ENCODE data around the gene EDNRB. TPM values are rescaled to one million over a fixed set of nuclear protein-coding genes. Genes with fewer than 3 reads are reported as not detected.

The EDNRB gene
- total and polyA plus RNA-seq, 2 donors = 28.2 to 110 TPM

- Histone ChIP-seq H3K36me3 (ENCODE audit: insufficient read depth) (no peaks in the 10 kb centered on the region), H3K4me1 (ENCODE audit: insufficient read depth) (no peaks in the 10 kb centered on the region), H3K27ac (ENCODE audit: low read depth) (no peak overlapping the region), H3K4me3 (ENCODE audit: low read depth, low read length) (no peak overlapping the region)
- 41% methylated on average over 1 of the region's 1 CpG for WGBS
- no peak for DNase-seq (ENCODE audit: extremely low spot score)
Observed at GRCh38 chr13:77911751-77912150, 6.9 kb downstream of the EDNRB start.

GRCh38 chr13:77909827-77910226 lies 8.8 kb downstream of the EDNRB start:
- Histone ChIP-seq H3K4me1 (ENCODE audit: insufficient read depth) (no peaks in the 10 kb centered on the region), H3K4me3 (ENCODE audit: low read depth, low read length) (no peak overlapping the region), H3K27ac (ENCODE audit: low read depth) (no peak overlapping the region), H3K36me3 (ENCODE audit: insufficient read depth) (no peaks in the 10 kb centered on the region)
- no peak for DNase-seq (ENCODE audit: extremely low spot score)
- WGBS = 85% methylated on average over 3 of the region's 3 CpGs

GRCh38 chr13:77908531-77908930 lies 10.1 kb downstream of the EDNRB start:
- no peak overlapping the region for H3K4me3 ChIP-seq (ENCODE audit: low read depth, low read length)

GRCh38 chr13:77907666-77908341 lies 10.8 kb downstream of the EDNRB start:
- no peak for DNase-seq (ENCODE audit: extremely low spot score)
- no peaks in the 10 kb centered on the region for H3K4me1 ChIP-seq (ENCODE audit: insufficient read depth)
- H3K27ac ChIP-seq (ENCODE audit: low read depth) = no peak overlapping the region
- H3K36me3 ChIP-seq (ENCODE audit: insufficient read depth) = no peaks in the 10 kb centered on the region
- 57% methylated on average over 5 of the region's 5 CpGs for WGBS
- no peak overlapping the region for H3K4me3 ChIP-seq (ENCODE audit: low read depth, low read length)

More at GRCh38 chr13:77908531-77908930, 10.1 kb downstream of the EDNRB start:
- Histone ChIP-seq H3K36me3 (ENCODE audit: insufficient read depth) (no peaks in the 10 kb centered on the region), H3K4me1 (ENCODE audit: insufficient read depth) (no peaks in the 10 kb centered on the region), H3K27ac (ENCODE audit: low read depth) (no peak overlapping the region)
- 94% methylated on average over 2 of the region's 2 CpGs for WGBS
- DNase-seq (ENCODE audit: extremely low spot score) = no peak

- WGBS = 97% methylated on average over 4 of the region's 4 CpGs
Observed at GRCh38 chr13:77904031-77904430, 14.6 kb downstream of the EDNRB start.

GRCh38 chr13:77903435-77903834 lies 15.2 kb downstream of the EDNRB start:
- no peaks in the 10 kb centered on the region for H3K36me3 ChIP-seq (ENCODE audit: insufficient read depth)
- no peak overlapping the region for H3K4me3 ChIP-seq (ENCODE audit: low read depth, low read length)
- DNase-seq (ENCODE audit: extremely low spot score) = no peak
- no peak overlapping the region for H3K27ac ChIP-seq (ENCODE audit: low read depth)
- H3K4me1 ChIP-seq (ENCODE audit: insufficient read depth) = no peaks in the 10 kb centered on the region
- WGBS = 89% methylated on average over 1 of the region's 1 CpG

More at GRCh38 chr13:77904031-77904430, 14.6 kb downstream of the EDNRB start:
- H3K4me3 ChIP-seq (ENCODE audit: low read depth, low read length) = no peak overlapping the region
- no peaks in the 10 kb centered on the region for H3K36me3 ChIP-seq (ENCODE audit: insufficient read depth)
- H3K27ac ChIP-seq (ENCODE audit: low read depth) = no peak overlapping the region
- H3K4me1 ChIP-seq (ENCODE audit: insufficient read depth) = no peaks in the 10 kb centered on the region
- no peak for DNase-seq (ENCODE audit: extremely low spot score)

- Histone ChIP-seq H3K4me1 (ENCODE audit: insufficient read depth) (no peaks in the 10 kb centered on the region), H3K27ac (ENCODE audit: low read depth) (no peak overlapping the region), H3K36me3 (ENCODE audit: insufficient read depth) (no peaks in the 10 kb centered on the region), H3K4me3 (ENCODE audit: low read depth, low read length) (no peak overlapping the region)
- DNase-seq (ENCODE audit: extremely low spot score) = no peak
- WGBS = 98% methylated on average over 4 of the region's 4 CpGs
Observed at GRCh38 chr13:77902319-77902963, 16.2 kb downstream of the EDNRB start.

GRCh38 chr13:77898097-77898496 lies 20.5 kb downstream of the EDNRB start:
- Histone ChIP-seq H3K4me1 (ENCODE audit: insufficient read depth) (no peaks in the 10 kb centered on the region), H3K36me3 (ENCODE audit: insufficient read depth) (no peaks in the 10 kb centered on the region), H3K4me3 (ENCODE audit: low read depth, low read length) (no peak overlapping the region), H3K27ac (ENCODE audit: low read depth) (no peak overlapping the region)
- no peak for DNase-seq (ENCODE audit: extremely low spot score)
- 48% methylated on average over 4 of the region's 4 CpGs for WGBS

GRCh38 chr13:77896977-77897376 lies 21.7 kb downstream of the EDNRB start:
- no peak for DNase-seq (ENCODE audit: extremely low spot score)
- 75% methylated on average over 2 of the region's 2 CpGs for WGBS
- H3K4me1 ChIP-seq (ENCODE audit: insufficient read depth) = no peaks in the 10 kb centered on the region
- H3K4me3 ChIP-seq (ENCODE audit: low read depth, low read length) = no peak overlapping the region
- H3K36me3 ChIP-seq (ENCODE audit: insufficient read depth) = no peaks in the 10 kb centered on the region
- H3K27ac ChIP-seq (ENCODE audit: low read depth) = no peak overlapping the region

GRCh38 chr13:77896536-77896935 lies 22.1 kb downstream of the EDNRB start:
- no peak overlapping the region for H3K4me3 ChIP-seq (ENCODE audit: low read depth, low read length)
- 72% methylated on average over 8 of the region's 8 CpGs for WGBS
- H3K36me3 ChIP-seq (ENCODE audit: insufficient read depth) = no peaks in the 10 kb centered on the region
- no peak for DNase-seq (ENCODE audit: extremely low spot score)
- no peaks in the 10 kb centered on the region for H3K4me1 ChIP-seq (ENCODE audit: insufficient read depth)
- no peak overlapping the region for H3K27ac ChIP-seq (ENCODE audit: low read depth)

- no peak for DNase-seq (ENCODE audit: extremely low spot score)
- Histone ChIP-seq H3K4me1 (ENCODE audit: insufficient read depth) (no peaks in the 10 kb centered on the region), H3K4me3 (ENCODE audit: low read depth, low read length) (no peak overlapping the region), H3K27ac (ENCODE audit: low read depth) (no peak overlapping the region), H3K36me3 (ENCODE audit: insufficient read depth) (no peaks in the 10 kb centered on the region)
- 49% methylated on average over 3 of the region's 3 CpGs for WGBS
Observed at GRCh38 chr13:77894743-77895142, 23.9 kb downstream of the EDNRB start.

GRCh38 chr13:77893066-77893465 lies 25.6 kb downstream of the EDNRB start:
- H3K27ac ChIP-seq (ENCODE audit: low read depth) = no peak overlapping the region
- no peaks in the 10 kb centered on the region for H3K36me3 ChIP-seq (ENCODE audit: insufficient read depth)
- 89% methylated on average over 6 of the region's 6 CpGs for WGBS
- H3K4me3 ChIP-seq (ENCODE audit: low read depth, low read length) = no peak overlapping the region
- H3K4me1 ChIP-seq (ENCODE audit: insufficient read depth) = no peaks in the 10 kb centered on the region
- DNase-seq (ENCODE audit: extremely low spot score) = no peak

GRCh38 chr13:77892491-77892890 lies 26.1 kb downstream of the EDNRB start:
- no peak for DNase-seq (ENCODE audit: extremely low spot score)
- Histone ChIP-seq H3K4me3 (ENCODE audit: low read depth, low read length) (no peak overlapping the region), H3K4me1 (ENCODE audit: insufficient read depth) (no peaks in the 10 kb centered on the region), H3K36me3 (ENCODE audit: insufficient read depth) (no peaks in the 10 kb centered on the region), H3K27ac (ENCODE audit: low read depth) (no peak overlapping the region)

- H3K36me3 ChIP-seq (ENCODE audit: insufficient read depth) = no peaks in the 10 kb centered on the region
- H3K27ac ChIP-seq (ENCODE audit: low read depth) = no peak overlapping the region
- H3K4me3 ChIP-seq (ENCODE audit: low read depth, low read length) = no peak overlapping the region
- no peak for DNase-seq (ENCODE audit: extremely low spot score)
- 81% methylated on average over 2 of the region's 2 CpGs for WGBS
- no peaks in the 10 kb centered on the region for H3K4me1 ChIP-seq (ENCODE audit: insufficient read depth)
Observed at GRCh38 chr13:77891486-77891885, 27.1 kb downstream of the EDNRB start.
